ENCODE data around the gene OR11A1. TPM values are rescaled to one million over a fixed set of nuclear protein-coding genes. Genes with fewer than 3 reads are reported as not detected.

Gene OR11A1
- polyA plus RNA-seq, 1 donor (not counting 4 experiments of a cell fraction or from before 2014, with no cell fraction given) = not detected

GRCh38 chr6:29414588-29414987, 42.3 kb downstream of the OR11A1 start, which contains the start of gene OR12D1:
Gene OR12D1 (plus strand): TSS chr6:29414928.
- Histone ChIP-seq H3K36me3 (ENCODE audit: control insufficient read depth in 2 of 2, extremely low read depth in 1 of 2, insufficient read depth in 2 of 2, low read length in 2 of 2) (no peaks in the 10 kb centered on the region), H3K9me1 (ENCODE audit: control insufficient read depth, extremely low read depth, insufficient read depth, low read length) (no peaks in the 10 kb centered on the region), H3K4me3 (ENCODE audit: control insufficient read depth in 2 of 3, extremely low read depth in 1 of 3, insufficient read depth in 2 of 3, low read depth in 1 of 3, low read length in 3 of 3) (no peak within 1 kb of the TSS), H2AFZ (ENCODE audit: control insufficient read depth, low read length) (no peak within 1 kb of the TSS), H3K9me3 (ENCODE audit: control insufficient read depth, low read depth, low read length) (no peaks in the 10 kb centered on the region), H3K9ac (ENCODE audit: control insufficient read depth, extremely low read depth, insufficient read depth, low read length) (no peak within 1 kb of the TSS), H3K4me1 (ENCODE audit: control insufficient read depth, extremely low read depth, insufficient read depth, low read length) (no peaks in the 10 kb centered on the region), H3K27ac (ENCODE audit: control insufficient read depth, insufficient read depth, low read length) (no peak within 1 kb of the TSS), H3K4me2 (ENCODE audit: control insufficient read depth, extremely low read depth, insufficient read depth, low read depth, low read length) (no peak within 1 kb of the TSS), H4K20me1 (ENCODE audit: control insufficient read depth, extremely low read depth, insufficient read depth, low read length) (no peaks in the 10 kb centered on the region), H3K79me2 (ENCODE audit: control insufficient read depth, insufficient read depth, low read length) (no peaks in the 10 kb centered on the region), H3K27me3 (ENCODE audit: control insufficient read depth, extremely low read depth, insufficient read depth, low read length) (no peaks in the 10 kb centered on the region)
- FAIRE-seq = peak; percentile 17
- dilution Hi-C loops (cut with MboI; ENCODE audit: extremely low pct_ligation_motif_present, low sequenced_read_pairs) = no loop called here
- no peak for TF ChIP-seq EZH2 (IDR thresholded peaks at IDR 0.05; ENCODE audit: low read length)
- peak in 2 of 3 experiments; percentile 47 to 54 for TF ChIP-seq CTCF (optimal IDR thresholded peaks at IDR 0.05 in 1 of 3, IDR thresholded peaks at IDR 0.05 in 1 of 3, conservative IDR thresholded peaks at IDR 0.05 in 1 of 3; ENCODE audit: extremely low read depth in 1 of 3, insufficient read depth in 2 of 3, low read length in 3 of 3)
- peak; percentile 1 for DNase-seq (ENCODE audit: low read depth, low spot score)

- H3K4me1 ChIP-seq (ENCODE audit: control insufficient read depth, extremely low read depth, insufficient read depth, low read length) = no peaks in the 10 kb centered on the region
- no peaks in the 10 kb centered on the region for H3K36me3 ChIP-seq (ENCODE audit: control insufficient read depth in 2 of 2, extremely low read depth in 1 of 2, insufficient read depth in 2 of 2, low read length in 2 of 2)
- H2AFZ ChIP-seq (ENCODE audit: control insufficient read depth, low read length) = no peak overlapping the region
- H3K9ac ChIP-seq (ENCODE audit: control insufficient read depth, extremely low read depth, insufficient read depth, low read length) = no peak overlapping the region
- TF ChIP-seq CTCF (optimal IDR thresholded peaks at IDR 0.05 in 1 of 3, IDR thresholded peaks at IDR 0.05 in 1 of 3, conservative IDR thresholded peaks at IDR 0.05 in 1 of 3; ENCODE audit: extremely low read depth in 1 of 3, insufficient read depth in 2 of 3, low read length in 3 of 3) (no peak), EZH2 (IDR thresholded peaks at IDR 0.05; ENCODE audit: low read length) (no peak)
- no peaks in the 10 kb centered on the region for H3K9me3 ChIP-seq (ENCODE audit: control insufficient read depth, low read depth, low read length)
- FAIRE-seq (no peak), DNase-seq (ENCODE audit: low read depth, low spot score) (no peak)
- H4K20me1 ChIP-seq (ENCODE audit: control insufficient read depth, extremely low read depth, insufficient read depth, low read length) = no peaks in the 10 kb centered on the region
- H3K4me2 ChIP-seq (ENCODE audit: control insufficient read depth, extremely low read depth, insufficient read depth, low read depth, low read length) = no peak overlapping the region
- H3K9me1 ChIP-seq (ENCODE audit: control insufficient read depth, extremely low read depth, insufficient read depth, low read length) = no peaks in the 10 kb centered on the region
- dilution Hi-C loops (cut with MboI; ENCODE audit: extremely low pct_ligation_motif_present, low sequenced_read_pairs) = no loop called here
- H3K27ac ChIP-seq (ENCODE audit: control insufficient read depth, insufficient read depth, low read length) = no peak overlapping the region
- H3K79me2 ChIP-seq (ENCODE audit: control insufficient read depth, insufficient read depth, low read length) = no peaks in the 10 kb centered on the region
- no peaks in the 10 kb centered on the region for H3K27me3 ChIP-seq (ENCODE audit: control insufficient read depth, extremely low read depth, insufficient read depth, low read length)
- no peak overlapping the region for H3K4me3 ChIP-seq (ENCODE audit: control insufficient read depth in 2 of 3, extremely low read depth in 1 of 3, insufficient read depth in 2 of 3, low read depth in 1 of 3, low read length in 3 of 3)
Observed at GRCh38 chr6:29403801-29404200, 53.1 kb downstream of the OR11A1 start.

Data from keratinocyte (primary cell).